Myocyte (in vitro differentiated cells): ENCODE results near the gene KRTCAP2. TPM values are rescaled to one million over a fixed set of nuclear protein-coding genes. Genes with fewer than 3 reads are reported as not detected.
A peak's percentile ranks its signal among the peaks of the same experiment; 100 is the strongest.
"Not testable (repeated sequence)": the region's sequence is repeated elsewhere in the genome, so short reads cannot be mapped to it uniquely, and the experiment has no call there.

Experiments
- DNase-seq: peaks from one replicate; pipeline ENCODE4 v3.0.0-alpha.2; 2012; ENCODE audit warnings: low read depth
- polyA plus RNA-seq: library from polyadenylated mRNA; unstranded; fragments of >200 nt; gene quantifications from one replicate; pipeline ENCODE4 v1.2.1, GENCODE V29; 2012; ENCODE audit warnings: missing spikeins
- total RNA-seq: library from RNA; depleted of rRNA; stranded (reverse); fragments of >200 nt; gene quantifications from 2 replicates; pipeline ENCODE4 v1.2.3, GENCODE V29; 2014

The KRTCAP2 gene
- 51.3 and 81.4 TPM in 2 replicates for total RNA-seq
- 253 TPM for polyA plus RNA-seq

DNA sequence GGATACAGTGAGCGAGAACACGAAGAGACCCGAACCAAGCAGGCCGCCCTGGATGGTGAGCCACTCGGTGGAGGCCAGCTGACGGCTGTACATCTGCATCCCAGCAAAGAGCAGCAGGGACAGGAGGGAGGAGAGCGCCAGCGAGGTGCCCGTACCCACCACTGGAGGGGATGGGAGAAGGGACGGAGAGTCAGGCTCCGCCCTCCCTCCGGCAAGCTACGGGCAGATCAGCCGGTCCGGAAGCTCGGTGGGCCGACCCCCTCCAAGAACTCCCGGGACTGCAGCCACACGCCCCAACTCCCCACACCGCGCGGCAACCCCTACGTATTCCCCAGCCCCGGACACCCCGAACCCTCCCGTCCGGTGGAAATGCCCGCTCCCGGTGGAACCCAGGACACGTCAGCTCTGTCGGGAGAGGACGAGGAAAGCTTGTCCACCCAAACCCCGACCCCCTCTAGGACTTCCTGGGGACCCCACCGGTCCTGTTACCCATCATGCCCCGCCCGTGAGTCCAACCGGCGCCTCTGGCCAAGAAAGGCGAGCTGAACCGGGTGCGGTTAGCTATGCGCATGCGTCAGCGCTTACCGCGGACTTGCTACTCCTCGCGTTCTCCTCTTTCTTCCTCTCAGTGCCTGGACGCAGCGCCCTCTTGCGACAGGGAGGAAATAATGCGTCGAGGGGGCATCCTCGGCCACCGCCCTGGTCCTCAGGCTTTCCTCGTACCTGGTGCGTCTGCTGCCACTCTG lies at the start of gene KRTCAP2:
Gene KRTCAP2 (minus strand): TSS at position 573 of the 746 bp plus-strand sequence. CDS start 80 bp downstream, at position 493.
- peak; percentile 97 for DNase-seq

DNA sequence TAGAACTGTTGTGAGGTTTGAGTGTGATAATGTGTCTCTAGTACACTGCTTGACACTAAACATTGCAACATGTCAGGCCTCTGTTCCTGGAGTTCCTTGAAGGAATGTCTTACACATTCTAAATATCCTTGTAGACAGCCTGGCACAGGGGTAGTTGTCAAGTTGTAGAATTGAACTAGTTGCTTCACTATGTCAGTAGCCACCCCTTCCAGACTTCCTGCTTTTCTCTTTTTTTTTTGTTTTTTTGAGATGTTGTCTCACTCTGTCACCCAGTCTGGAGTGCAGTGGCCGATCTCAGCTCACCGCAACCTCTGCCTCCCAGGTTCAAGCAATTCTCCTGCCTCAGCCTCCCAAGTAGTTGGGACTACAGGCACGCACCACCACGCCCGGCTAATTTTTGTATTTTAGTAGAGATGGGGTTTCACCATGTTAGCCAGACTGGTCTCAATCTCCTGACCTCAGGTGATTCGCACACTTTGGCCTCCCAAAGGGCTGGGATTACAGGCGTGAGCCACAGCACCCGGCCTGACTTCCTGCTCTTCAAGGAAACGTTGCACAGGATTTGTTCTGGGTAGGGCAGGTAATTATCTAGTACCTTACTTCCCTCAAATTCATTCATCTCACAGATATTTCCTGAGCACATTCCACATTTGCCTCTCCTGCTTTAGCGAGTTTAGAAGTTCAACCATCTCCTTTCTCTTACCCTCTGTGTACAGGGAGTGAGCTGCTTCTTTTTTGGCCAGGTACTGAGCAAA lies 47.3 kb upstream of the KRTCAP2 start:
- DNase-seq, result not testable (repeated sequence)

DNA sequence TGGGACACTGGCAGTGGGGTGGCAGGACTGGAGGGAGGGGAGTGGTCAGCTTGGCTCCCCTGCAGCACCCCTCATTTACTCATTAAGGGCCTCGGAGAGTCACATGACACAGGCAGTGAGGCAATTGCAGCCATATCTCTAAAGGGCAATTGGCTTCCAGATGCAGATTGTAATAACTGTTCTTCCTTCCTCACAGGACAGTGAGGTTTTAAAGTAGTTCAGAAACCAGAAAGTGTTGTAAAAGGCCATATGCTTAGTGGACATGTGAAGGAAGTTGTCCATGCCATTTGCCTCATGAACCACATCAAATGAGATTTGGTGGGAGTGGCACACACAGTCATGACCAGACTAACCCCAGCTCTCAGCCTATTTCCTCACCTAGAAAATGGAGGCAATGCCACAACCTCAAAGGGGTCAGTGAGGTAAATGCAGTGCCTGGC lies 46.5 kb upstream of the KRTCAP2 start:
- DNase-seq, result no peak

DNA sequence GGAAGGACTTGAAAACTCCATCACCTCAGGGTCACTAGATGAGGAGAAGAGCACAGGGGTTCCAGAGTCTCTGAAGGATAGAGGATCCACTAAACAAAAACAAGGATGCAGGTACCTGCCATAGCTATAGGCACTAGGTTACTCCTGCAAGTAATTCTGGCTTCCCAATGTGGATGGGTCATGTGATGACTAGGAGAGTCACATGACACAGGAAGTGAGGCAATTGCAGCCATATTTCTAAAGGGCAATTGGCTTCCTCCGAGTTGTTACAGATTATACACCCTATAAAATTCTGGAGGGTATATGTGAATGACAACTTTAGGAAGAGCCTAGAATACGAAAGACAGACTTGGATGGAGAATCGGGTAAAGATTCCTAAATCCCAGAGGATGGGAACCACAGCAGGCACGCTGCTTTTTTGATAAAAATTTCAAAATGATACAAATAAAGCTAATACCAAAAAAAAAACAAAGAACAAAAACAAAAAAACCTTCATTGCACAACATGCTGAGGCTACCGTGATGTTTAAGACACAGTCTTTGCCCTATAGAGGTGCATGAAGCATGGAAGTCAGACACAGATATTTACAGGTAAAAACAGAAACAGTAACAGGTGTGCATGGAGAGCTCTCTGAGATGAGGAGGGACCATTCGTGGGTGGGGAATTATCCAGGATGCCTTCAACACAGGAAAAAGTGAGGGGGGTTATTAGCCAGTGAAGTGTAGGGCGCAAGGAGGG lies 45.9 kb upstream of the KRTCAP2 start:
- peak; percentile 56 for DNase-seq

DNA sequence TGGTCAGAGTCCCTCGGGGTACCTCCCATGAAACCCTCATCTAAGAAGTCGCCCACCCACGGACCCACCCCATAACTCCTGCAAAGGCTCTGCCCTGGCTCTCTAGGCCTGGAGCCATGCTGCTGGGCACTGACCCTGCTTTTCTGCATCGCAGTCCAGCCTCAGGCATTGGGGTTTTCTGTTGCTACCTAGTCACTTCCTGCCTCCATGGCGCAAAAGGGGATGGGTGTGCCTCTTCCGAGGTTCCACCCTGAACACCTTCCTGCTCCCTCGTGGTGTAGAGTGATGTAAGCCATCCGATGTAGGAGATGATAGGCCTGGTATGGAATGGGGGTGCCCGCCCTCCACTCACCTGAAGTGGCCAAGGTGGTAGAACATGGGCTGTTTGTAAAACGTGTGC lies 41.6 kb upstream of the KRTCAP2 start:
- not testable (repeated sequence) for DNase-seq

DNA sequence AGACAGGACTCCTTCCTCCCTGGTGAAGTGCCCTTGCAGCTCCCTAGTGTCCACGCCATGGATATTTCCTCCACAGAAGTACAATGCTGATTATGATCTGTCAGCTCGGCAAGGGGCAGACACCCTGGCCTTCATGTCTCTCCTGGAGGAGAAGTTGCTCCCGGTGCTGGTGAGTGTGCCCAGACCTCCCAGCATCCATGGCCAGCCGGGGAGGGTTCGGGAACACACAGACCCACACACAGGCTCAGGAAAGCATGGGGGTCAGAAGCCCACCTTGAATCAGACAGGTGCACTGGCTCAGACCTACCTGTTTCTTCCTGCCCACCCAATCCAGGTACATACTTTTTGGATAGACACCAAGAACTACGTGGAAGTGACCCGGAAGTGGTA lies 38.9 kb upstream of the KRTCAP2 start:
- DNase-seq, result not testable (repeated sequence)

DNA sequence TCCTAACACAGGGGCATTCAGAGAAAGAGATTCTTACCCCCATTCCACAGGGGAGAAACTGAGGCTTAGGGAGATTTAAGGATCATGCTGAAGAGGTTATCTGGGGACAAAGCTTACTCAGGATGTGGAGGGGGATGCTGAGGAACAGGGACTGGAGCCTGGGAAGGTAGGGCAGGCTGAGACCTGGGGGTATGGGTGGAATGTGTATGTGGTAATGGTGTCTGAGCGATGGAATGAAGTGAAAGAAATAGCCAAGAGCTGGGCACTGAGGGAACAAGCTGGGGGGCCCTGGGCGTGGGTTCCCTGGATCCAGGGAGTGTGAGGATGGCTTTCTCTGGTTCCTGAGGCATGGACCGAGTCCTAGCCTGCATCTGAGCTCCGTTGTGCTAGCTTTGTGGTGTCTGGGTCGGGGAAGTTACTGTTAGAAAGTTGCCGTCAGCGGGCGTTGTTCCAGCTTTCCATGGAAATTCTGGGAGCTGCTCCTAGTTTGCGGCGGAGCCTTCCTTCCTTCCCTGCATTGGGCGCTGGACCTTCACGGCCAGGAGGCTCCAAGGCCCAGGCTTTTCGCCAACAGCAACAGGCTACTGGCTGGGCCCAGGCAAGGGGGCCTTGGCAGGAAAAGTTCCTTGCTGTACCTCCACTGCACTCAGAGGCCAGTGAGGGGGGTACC lies 38.4 kb upstream of the KRTCAP2 start:
- not testable (repeated sequence) for DNase-seq

DNA sequence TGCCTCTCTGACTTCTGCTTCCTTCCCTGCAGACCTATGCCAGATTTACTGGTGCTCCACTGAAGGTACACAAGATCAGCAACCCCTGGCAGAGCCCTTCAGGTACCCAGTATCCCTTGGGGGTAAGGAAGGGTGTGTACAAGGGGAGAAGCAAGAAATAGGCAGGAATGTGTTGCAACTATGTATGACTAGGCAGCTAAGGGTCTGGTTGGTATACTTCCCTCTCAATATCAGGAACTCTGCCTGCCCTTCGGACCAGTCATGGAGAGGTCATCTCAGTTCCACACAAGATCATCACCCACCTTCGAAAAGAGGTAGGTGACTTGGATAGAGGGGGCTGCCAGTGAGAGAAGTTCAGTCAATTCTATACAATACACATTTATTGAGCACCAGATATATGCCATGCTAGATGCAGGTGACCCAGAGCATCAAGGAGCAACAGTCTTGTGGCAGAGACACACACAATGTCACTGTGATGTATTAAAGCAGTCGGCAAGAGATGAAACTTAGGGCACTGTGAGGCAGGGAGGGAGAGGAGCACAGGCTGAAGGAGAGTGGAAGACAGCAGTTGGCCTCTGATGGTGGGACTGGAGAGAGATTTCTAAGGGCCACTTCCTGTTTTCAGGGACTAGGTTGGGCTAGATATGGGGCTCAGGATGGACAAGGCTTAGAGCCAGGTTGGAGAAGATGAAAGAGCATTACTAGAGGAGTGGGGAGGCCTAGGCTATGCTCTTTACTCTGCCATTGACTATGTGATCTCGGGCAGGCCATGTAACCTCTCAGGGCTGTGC lies 37.4 kb upstream of the KRTCAP2 start:
- DNase-seq, result no peak

DNA sequence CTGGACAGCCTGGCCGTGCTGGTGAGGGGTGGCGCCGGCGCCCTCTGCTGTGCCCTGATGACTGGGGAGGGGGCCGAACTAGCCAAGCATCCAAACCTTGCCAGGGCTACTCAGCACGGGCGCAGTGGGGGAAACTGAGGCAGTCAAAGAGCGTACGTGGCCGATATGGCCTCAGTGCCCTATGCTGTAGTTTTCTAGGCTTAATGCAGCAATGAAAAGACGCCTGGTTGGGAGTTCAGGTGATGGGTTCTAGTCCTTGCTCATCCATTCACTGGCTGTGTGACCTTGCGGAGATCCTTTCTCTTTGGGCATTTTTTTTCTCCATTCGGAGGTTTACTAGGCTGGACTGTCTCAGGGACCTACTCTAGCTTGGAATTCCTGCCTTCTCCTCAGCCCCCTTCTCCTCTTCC lies 36.2 kb upstream of the KRTCAP2 start:
- DNase-seq, result no peak

DNA sequence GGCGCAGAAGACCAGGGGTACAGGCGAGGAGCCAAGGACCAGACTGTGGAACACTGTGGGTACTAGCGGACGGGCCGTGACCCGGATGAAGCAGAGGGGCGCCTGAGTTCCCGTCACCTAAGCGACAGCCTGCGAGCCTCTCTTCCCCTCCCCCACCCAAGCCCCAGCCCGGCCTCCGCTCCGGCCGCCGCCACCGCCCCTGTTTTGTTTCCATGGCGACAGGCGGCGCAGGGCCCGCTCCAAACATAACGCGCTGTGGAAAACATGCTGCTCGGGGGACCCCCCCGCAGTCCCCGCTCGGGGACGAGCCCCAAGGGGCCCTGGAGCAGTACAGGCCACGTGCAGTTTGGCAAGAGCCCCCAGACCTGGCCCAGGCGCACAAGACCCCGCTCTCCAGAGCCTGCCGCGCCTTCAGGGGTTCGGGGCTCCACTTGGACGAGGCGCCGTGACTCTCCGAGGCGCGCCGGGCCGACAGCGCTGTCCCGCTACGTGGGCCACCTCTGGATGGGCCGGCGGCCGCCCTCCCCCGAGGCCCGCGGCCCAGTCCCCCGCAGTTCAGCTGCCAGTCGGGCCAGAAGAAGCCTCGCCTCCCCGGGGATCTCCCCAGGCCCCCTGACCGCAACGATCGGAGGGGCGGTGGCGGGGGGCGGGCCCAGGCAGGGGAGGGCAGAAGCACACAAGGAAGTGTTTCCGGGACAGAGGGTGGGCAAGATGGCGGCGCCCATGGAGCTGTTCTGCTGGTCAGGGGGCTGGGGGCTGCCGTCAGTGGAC lies 35.6 kb upstream of the KRTCAP2 start, which contains the start of gene MTX1:
Gene MTX1 (plus strand): TSS at position 155 of the 771 bp plus-strand sequence. CDS start 110 bp downstream, at position 265.
- peak; percentile 92 for DNase-seq

DNA sequence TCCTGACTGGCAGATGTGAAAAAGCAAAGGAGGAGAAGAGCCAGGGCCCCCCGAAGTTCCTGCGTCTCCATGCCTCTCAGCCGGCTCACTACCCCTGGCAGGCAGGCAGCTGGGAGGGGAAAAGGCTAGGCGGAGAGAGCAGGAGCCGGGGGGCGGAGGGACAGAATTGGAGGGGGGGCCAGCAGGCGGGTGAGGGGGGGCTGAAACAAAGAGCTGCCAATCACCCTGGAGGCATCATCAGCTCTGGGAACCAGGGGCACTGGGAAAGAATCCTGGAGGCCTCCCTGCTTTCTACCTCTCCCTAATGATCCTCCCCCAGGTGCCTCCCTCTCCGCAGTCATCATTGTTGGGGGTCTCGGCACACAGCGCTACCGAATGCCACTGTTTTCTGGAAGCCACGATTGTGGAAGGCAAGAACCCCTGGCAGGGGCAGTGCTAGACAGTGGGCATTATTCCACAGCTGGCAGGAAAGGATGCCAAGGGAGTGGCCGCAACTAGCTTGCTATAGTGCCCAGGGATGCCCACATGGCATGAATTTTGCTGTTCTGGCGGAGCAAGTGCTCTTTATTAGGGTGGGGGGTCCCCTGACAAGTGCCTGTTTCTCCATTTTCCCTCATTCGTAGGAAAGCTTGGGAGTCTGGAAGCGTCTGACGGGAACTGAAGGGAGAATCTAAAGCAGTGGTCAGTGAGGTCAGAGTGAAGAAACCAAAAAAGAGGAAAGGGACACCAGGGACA lies 34.9 kb upstream of the KRTCAP2 start, which contains the start of gene THBS3:
Gene THBS3 (minus strand): TSS at position 92 of the 735 bp plus-strand sequence. CDS start 21 bp downstream, at position 71.
- DNase-seq, result peak; percentile 60

DNA sequence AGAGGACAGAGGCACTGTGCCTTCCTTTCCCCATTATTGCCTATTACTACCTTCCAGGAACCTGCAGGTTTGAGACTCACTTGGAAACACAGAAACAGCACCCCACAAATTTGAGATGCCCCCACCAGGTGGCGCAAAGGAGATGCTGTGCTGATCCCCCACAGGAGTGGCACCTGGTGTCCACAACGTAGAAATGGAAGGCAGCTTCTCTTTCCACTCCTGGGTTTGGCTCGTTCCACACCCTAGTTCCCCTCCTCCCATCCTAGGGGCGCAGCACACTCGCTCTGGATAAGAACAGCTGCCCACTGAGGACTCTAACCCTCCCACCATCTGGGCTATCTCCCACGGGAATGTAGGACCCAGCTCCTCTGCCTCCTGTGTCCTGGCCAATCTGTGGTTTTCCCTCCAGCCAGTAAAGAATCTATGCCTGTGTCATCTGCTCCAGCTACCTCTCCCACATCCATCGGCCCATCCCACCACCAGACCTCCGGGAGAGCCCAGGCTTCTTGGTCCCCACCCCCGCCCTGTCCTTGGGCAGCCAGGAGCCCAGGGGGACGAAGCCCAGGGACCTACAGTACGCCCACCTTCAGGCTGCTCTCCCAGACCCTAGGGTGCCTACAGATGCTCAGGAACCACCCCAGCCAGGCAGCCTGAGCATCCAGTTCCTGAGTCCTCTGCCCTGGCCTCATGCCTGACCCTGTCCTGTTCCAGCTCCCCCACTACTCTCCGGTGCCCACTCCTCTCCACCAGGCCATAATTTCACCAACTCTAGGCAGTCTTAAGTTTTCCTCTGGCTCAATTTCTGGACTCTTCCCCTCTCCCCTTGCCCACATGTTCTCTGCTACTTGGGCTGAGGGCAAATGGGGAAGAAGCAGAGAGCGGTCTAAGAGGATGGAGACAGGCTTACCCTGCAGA lies 34.0 kb upstream of the KRTCAP2 start:
- DNase-seq, result peak; percentile 91

DNA sequence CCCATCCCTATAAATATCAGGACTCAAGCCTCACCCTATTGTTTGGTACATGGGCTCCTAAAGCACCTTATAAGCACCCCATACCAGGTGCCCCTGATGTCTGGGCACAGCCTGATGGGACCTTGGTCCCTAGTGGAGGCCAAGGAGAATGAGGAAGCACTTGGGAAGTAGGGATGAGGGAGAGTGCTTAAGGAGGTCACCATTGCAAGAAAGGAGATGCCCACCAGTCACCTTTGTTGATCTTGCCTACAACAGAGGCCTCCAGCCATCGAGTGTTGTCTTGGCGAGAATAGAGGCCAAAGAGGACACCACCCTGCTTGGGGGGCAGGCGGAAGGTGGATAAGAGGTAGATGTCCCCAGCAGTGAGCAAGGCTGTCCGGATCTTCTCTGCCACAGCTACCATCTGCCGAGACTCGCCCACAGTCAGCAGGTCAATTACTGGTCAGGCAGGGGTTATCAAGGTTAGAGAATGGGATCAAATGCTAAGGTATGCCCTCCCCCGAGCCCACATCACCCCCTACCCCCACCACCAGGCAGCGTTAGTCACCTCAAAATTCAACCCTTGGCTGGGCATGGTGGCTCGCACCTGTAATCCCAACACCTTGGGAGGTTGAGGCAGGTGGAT lies 33.0 kb upstream of the KRTCAP2 start:
- DNase-seq, result no peak

DNA sequence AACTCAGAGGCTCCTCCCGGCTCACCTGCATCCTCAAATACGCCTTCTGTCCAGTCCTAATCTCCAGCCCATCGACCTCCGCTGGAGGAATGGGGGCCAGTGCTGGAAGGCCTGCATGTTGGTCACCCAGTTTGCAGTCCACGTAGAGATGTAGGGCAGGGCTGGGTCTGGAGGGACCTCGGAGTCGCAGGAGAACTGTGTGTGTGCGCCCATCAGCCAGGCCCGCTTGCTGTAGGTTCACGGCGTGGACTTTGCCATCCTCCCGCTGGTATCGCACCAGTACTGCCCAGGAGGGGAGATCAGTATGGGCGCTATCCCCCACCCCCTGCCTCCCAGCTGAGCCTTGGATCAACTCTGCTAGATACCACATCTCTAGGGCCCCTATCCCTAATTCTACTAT lies 31.9 kb upstream of the KRTCAP2 start:
- no peak for DNase-seq

DNA sequence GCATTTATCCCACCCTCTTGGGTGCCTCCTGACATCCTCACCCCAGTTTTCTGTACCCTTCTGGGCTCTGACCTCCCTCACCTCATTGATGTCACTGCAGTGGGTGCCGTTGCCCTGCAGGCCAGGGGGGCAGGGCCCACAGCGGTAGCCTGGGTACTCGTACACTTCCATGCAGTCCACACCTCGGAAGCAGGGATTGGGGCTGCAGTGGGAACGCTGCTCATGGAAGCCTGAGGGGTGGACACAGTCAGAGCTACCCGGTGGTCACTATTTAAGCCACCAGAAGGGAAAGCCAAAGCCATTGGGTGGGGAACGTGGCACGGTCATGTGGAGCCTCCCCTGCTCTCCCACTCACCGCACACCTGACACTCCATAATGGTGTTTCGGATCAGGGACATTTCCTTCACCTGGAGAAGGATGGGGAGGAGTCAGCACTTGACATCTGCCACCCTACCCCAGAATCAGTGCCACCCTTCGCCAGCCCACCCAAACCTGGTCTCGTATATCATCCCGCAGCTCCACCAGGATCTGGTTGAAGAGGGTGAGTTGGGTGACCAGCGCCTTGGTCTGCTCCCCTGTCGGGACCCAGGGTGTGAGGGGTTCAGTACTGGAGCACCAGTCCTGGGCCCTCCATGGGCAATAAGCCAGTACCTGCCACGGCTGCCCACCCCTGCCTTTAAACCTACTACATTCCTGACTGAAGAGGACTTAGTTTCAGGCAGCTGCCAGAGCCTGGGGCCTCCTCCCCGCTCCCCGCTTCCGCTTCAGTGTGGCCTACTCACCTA lies 29.8 kb upstream of the KRTCAP2 start:
- no peak for DNase-seq

DNA sequence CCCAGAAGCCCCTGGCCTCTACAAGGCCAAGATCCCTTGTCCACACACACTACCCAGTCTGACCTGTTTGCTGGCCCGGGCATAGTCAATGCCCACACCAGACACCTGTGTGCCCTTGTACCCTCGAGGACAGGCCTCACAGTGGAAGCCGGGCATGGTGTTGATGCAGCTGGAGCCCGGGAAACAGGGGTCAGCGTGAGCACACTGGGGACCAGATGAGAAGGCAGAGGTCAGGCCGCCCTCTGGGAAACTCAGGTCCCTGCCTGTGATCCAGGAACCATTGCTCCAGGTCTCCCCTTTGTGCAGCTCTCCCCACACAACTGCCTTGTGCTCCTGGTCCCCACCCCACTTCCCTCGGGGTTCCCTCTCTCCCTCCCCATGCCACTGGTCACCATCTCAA lies 29.1 kb upstream of the KRTCAP2 start:
- no peak for DNase-seq
